Activated CD4-positive, alpha-beta memory T cell treated with anti-CD3 and anti-CD28 coated beads for 36 hours (primary cell): ENCODE data around the gene SMPD3. TPM values are rescaled to one million over a fixed set of nuclear protein-coding genes. Genes with fewer than 3 reads are reported as not detected.

Experiments used
- CTCF ChIA-PET: fragments of 350-600 bp; sonication (Branson Sonifier 250); formaldehyde crosslinking; loops from one replicate; lab custom pipeline; 2021; ENCODE audit warnings: antibody characterized with exemption, inconsistent platforms; lab: Charles Lee
- POLR2A ChIA-PET: fragments of 350-600 bp; sonication (Branson Sonifier 250); formaldehyde crosslinking; loops from one replicate; lab custom pipeline; 2021; ENCODE audit warnings: antibody characterized with exemption; lab: Charles Lee
- DNase-seq: peaks from one replicate; pipeline ENCODE4 v3.0.0-alpha.2; 2020
- H3K27ac Mint-ChIP-seq: one replicate; pipeline ENCODE4 v1.8.0; 2021; ENCODE audit warnings: mixed read lengths
- H3K27me3 Mint-ChIP-seq: one replicate; pipeline ENCODE4 v1.8.0; 2021; ENCODE audit warnings: mixed read lengths
- H3K36me3 Mint-ChIP-seq: one replicate; pipeline ENCODE4 v1.8.0; 2021; ENCODE audit warnings: mixed read lengths
- H3K4me1 Mint-ChIP-seq: one replicate; pipeline ENCODE4 v1.8.0; 2021; ENCODE audit warnings: low read depth, mixed read lengths
- H3K4me3 Mint-ChIP-seq: one replicate; pipeline ENCODE4 v1.8.0; 2021; ENCODE audit warnings: mild to moderate bottlenecking, mixed read lengths
- H3K9me3 Mint-ChIP-seq: one replicate; pipeline ENCODE4 v1.8.0; 2021; ENCODE audit warnings: mixed read lengths
- intact Hi-C: fragments of 100-400 bp; cut with micrococcal nuclease; formaldehyde crosslinking; loops from one replicate; pipeline ENCODE4 v1.15.1; 2023
- total RNA-seq, 2 experiments: library from RNA; stranded (reverse); gene quantifications; one replicate each; pipeline ENCODE4 v1.2.3, GENCODE V29; 2021

The SMPD3 gene
- total RNA-seq, 2 experiments from 2014 or later, result 0.07 to 0.12 TPM

DNA sequence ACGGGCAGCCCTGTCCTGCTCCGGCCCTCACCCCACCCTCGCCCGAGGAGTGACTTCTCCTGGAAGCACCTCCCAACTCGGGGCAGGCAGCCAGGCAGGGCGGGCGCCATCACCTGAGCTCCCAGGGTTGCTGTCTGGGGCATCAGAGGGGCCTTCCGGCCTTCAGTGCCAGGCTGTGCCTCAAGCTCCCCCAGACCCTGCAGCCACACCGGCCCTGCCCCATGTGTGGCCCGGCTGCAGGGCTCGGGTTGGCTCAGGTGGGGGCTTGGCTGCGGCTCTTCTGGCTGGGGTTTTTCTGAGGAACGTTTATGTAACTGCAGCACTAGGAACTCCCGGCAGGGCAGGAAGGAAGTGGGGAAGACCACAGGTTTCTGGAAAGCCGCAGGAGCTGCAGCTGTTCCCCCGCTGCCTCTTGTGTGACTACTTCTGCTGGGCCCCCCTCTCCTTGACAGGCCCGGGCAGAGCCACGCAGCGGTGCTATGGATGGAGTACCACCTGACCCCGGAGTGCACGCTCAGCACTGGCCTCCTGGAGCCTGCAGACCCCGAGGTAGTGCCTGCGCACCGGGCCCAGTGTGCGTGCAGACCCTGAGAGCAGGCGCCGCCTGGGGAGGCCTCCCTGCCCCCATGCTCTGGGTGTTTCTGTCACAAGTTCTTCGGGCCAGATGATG is 91.9 kb downstream of the SMPD3 start:
- H3K4me1 Mint-ChIP-seq, result peaks cover 28% of the 10 kb centered on the region
- peak; percentile 85 for DNase-seq
- intact Hi-C loops, result loop anchor here (1.0 kb wide), 1 partner anchor 92 kb away; the partner anchor contains the start of gene SLC7A6
- H3K9me3 Mint-ChIP-seq, result no peaks in the 10 kb centered on the region
- H3K36me3 Mint-ChIP-seq, result peaks cover 36% of the 10 kb centered on the region
- POLR2A ChIA-PET, result no interaction called here
- H3K4me3 Mint-ChIP-seq, result no peak overlapping the region
- no peaks in the 10 kb centered on the region for H3K27me3 Mint-ChIP-seq
- CTCF ChIA-PET, result interaction anchor here (0.9 to 2.4 kb wide), 9 partner anchors 8 to 165 kb away, joined by 3 to 11 read pairs (median 6); partner anchors contain the start of gene SLC7A6
- H3K27ac Mint-ChIP-seq, result no peak overlapping the region

DNA sequence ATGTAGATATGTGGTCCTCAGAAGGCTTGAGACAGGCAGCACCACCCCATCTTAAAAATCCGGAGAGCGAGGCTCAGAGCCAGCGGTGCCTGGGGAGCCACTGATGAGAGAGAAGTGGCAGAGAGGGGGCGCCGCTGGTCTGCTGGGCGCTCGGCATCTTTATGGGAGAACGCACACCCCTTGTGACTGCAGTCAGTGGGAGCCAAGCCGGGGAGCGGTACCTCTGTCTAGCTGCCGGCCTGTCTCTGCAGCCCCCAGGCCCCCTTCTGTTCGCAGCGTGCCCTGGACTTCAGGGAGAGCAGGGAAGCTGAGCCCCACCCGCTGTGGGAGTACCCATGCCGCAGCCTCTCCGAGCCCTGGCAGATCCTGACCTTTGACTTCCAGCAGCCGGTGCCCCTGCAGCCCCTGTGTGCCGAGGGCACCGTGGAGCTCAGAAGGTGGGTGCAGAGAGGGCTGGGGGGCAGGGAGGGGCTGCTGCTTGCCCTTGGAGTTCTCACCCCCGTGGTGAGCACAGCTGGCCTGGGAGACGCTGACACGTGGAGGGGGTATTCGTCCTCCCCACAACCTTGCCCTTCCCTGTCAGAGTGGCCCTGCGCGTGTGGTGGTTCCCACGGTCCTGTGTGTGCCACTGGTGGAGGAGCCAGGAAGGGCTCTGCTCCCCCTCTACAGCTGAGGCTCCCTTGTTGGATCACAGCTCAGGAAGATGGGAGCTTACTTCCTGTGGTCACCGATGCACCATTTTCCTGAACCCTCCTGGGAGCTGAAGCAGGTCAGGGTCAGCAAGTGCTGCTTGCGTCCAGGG is 92.7 kb downstream of the SMPD3 start:
- no peaks in the 10 kb centered on the region for H3K9me3 Mint-ChIP-seq
- DNase-seq, result no peak
- POLR2A ChIA-PET, result interaction anchor here (0.6 kb wide), 1 partner anchor 108 kb away, joined by 3 read pairs; no protein-coding TSS in a partner anchor
- no peak overlapping the region for H3K4me3 Mint-ChIP-seq
- CTCF ChIA-PET, result interaction anchor here (1.2 to 2.4 kb wide), 9 partner anchors 9 to 165 kb away, joined by 4 to 11 read pairs (median 6); partner anchors contain the start of gene SLC7A6
- H3K36me3 Mint-ChIP-seq, result peaks cover 38% of the 10 kb centered on the region
- no peaks in the 10 kb centered on the region for H3K27me3 Mint-ChIP-seq
- H3K4me1 Mint-ChIP-seq, result peaks cover 28% of the 10 kb centered on the region
- no peak overlapping the region for H3K27ac Mint-ChIP-seq
- intact Hi-C loops, result loop anchor here (1.0 kb wide), 1 partner anchor 91 kb away; the partner anchor contains the start of gene SLC7A6

DNA sequence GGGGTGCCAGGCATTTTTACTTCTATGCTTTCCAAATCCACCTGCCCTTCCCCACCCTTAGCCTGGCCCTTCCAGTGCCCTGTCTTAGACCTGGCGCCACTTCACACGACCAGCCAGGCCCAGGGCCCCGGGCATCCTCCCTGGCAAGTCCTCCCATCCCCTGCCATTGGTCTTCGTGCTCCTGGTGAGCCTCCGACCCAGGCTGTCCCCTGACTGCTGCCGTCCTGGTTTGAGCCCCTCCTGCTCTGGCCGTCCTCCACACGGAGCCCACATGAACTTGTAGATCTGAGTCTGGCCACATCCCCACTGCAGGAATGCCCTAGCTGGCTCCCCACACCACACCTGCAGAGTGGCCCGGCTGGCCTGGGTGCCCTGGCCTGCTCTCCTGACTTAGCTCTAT is 93.5 kb downstream of the SMPD3 start:
- no peak overlapping the region for H3K27ac Mint-ChIP-seq
- H3K27me3 Mint-ChIP-seq, result no peaks in the 10 kb centered on the region
- intact Hi-C loops, result no loop called here
- POLR2A ChIA-PET, result no interaction called here
- CTCF ChIA-PET, result interaction anchor here (1.4 to 2.4 kb wide), 3 partner anchors 10 to 24 kb away, joined by 4 to 6 read pairs (median 6); no protein-coding TSS in a partner anchor
- H3K36me3 Mint-ChIP-seq, result peaks cover 43% of the 10 kb centered on the region
- H3K4me3 Mint-ChIP-seq, result no peak overlapping the region
- peaks cover 28% of the 10 kb centered on the region for H3K4me1 Mint-ChIP-seq
- no peaks in the 10 kb centered on the region for H3K9me3 Mint-ChIP-seq
- no peak for DNase-seq

DNA sequence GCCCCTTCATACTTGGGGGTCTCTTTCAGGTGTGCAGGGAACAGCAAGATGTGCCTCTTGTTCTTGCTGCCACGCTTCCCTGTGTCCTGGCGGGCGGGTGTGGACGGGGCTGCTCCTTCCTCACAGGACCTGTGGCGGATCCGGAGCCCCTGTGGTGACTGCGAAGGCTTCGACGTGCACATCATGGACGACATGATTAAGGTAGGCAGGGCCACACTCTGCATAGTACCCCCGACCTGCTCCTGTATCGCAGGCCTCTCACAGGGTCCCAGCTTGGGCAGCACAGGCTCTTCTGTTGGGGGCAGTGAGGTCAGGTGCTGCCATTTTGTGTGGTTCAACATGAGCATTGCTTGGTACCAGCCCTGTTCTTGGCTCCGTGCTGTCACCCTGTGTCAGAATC is 94.9 kb downstream of the SMPD3 start:
- Mint-ChIP-seq H3K27me3 (no peaks in the 10 kb centered on the region), H3K9me3 (no peaks in the 10 kb centered on the region), H3K36me3 (peaks cover 53% of the 10 kb centered on the region), H3K4me3 (no peak overlapping the region), H3K4me1 (peaks cover 28% of the 10 kb centered on the region), H3K27ac (no peak overlapping the region)
- POLR2A ChIA-PET, result no interaction called here
- intact Hi-C loops, result no loop called here
- no peak for DNase-seq
- CTCF ChIA-PET, result interaction anchor here (0.7 to 1.7 kb wide), 3 partner anchors 25 to 92 kb away, joined by 3 to 5 read pairs (median 3); no protein-coding TSS in a partner anchor

DNA sequence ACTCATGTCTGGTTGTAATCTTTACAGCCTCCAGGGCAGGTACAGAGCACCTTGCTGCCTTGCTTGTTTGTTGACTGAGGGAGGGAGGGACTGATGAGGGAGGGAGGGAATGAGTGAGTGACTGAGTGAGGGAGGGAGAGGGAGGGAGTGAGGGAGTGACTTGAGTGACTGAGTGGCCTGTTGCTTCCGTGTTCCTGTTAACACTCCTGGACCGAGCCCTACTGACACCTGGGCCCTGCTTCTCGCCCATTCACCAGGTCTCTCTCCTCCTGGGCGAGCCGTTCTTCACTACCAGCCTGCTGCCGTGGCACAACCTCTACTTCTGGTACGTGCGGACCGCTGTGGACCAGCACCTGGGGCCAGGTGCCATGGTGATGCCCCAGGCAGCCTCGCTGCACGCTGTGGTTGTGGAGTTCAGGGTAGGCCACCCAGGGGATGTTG is 96.3 kb downstream of the SMPD3 start:
- ChIA-PET POLR2A (no interaction called here), CTCF (interaction anchor here (0.6 to 1.7 kb wide), 2 partner anchors 23 to 180 kb away, joined by 4 to 5 read pairs; no protein-coding TSS in a partner anchor)
- intact Hi-C loops, result no loop called here
- Mint-ChIP-seq H3K9me3 (no peaks in the 10 kb centered on the region), H3K27ac (no peak overlapping the region), H3K27me3 (no peaks in the 10 kb centered on the region), H3K4me1 (peaks cover 22% of the 10 kb centered on the region), H3K36me3 (peaks cover 51% of the 10 kb centered on the region), H3K4me3 (no peak overlapping the region)
- DNase-seq, result no peak

DNA sequence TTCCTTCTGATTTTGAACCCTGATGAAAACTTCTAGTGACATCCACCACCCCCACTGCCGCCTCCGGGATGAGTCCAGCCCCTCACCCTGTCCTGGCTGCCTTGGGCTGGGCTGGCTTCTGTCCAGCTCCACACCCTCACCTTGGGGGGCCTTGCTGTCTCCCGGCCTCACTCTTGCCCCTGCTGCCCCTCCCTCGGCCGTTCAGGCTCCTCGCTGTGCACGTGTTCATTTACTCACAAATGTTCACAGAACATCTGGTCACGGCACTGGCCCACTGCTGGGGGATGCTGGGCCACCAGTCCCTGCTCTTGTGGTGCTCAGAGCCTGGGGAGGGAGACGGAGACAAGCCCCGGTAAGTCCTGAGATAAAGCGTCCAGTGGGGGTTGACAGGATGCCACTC is 96.8 kb downstream of the SMPD3 start:
- H3K36me3 Mint-ChIP-seq, result peaks cover 51% of the 10 kb centered on the region
- no peaks in the 10 kb centered on the region for H3K27me3 Mint-ChIP-seq
- no peaks in the 10 kb centered on the region for H3K9me3 Mint-ChIP-seq
- intact Hi-C loops, result no loop called here
- peaks cover 16% of the 10 kb centered on the region for H3K4me1 Mint-ChIP-seq
- ChIA-PET CTCF (no interaction called here), POLR2A (no interaction called here)
- DNase-seq, result no peak
- no peak overlapping the region for H3K27ac Mint-ChIP-seq
- H3K4me3 Mint-ChIP-seq, result no peak overlapping the region

DNA sequence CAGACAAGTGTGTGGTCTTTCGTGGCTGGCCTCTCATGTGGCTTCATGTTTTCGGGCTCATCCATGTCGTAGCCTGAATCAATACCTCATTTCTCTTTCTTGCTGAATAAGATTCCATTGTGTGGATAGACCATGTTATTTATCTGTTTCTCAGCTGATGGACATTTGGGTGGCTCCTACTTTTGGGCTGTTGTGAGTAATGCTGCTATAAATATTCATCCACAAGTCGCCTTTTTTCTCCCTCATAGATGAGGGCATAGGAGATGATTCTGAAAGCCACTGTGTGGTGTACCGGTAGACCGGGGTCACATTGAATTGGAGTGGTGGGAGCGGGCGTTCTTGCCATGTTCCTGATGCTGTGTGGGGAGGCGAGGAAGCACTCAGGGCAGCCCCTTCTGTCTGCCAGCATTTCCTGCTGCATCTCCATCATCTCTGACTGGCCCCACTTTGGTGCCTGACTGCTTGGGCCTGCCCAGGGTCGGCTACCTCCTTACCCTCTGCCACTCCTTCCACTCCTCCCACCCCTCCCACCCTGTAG is 97.4 kb downstream of the SMPD3 start:
- Mint-ChIP-seq H3K4me3 (no peak overlapping the region), H3K9me3 (no peaks in the 10 kb centered on the region), H3K36me3 (peaks cover 50% of the 10 kb centered on the region), H3K27ac (no peak overlapping the region), H3K4me1 (peaks cover 11% of the 10 kb centered on the region), H3K27me3 (no peaks in the 10 kb centered on the region)
- intact Hi-C loops, result no loop called here
- CTCF ChIA-PET, result no interaction called here
- POLR2A ChIA-PET, result no interaction called here
- DNase-seq, result no peak

DNA sequence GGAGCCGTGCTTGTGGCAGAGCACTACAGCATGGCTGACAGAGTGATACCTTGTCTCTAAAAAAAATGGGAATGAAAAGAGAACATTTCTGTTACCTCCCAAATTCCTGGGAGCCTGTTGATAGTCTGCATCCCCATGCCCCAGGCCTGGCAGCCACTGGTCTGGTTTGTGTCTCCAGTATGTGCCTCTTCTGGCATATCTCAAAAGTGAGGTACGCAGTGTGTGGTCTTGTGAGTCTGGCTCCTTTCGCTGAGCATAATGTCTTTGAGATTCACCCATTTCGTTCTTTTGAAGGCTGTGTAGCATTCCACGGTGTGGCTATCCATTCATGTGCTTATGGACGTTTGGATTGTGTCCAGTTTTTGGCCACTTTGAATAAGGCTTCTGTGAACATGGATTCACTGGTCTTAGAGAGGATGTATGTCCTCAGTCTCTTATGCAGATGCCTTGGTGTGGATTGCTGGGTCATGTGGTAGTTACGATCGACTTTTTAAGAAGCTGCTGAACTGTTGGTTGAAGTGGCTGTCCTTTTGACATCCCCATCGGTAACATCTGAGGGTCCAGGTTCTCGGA is 98.4 kb downstream of the SMPD3 start:
- no peaks in the 10 kb centered on the region for H3K9me3 Mint-ChIP-seq
- peaks cover 50% of the 10 kb centered on the region for H3K36me3 Mint-ChIP-seq
- peaks cover under 1% of the 10 kb centered on the region for H3K4me1 Mint-ChIP-seq
- ChIA-PET POLR2A (no interaction called here), CTCF (interaction anchor here (0.7 kb wide), 1 partner anchor 88 kb away, joined by 3 read pairs; no protein-coding TSS in a partner anchor)
- H3K4me3 Mint-ChIP-seq, result no peak overlapping the region
- no peak for DNase-seq
- intact Hi-C loops, result no loop called here
- H3K27ac Mint-ChIP-seq, result no peak overlapping the region
- no peaks in the 10 kb centered on the region for H3K27me3 Mint-ChIP-seq

DNA sequence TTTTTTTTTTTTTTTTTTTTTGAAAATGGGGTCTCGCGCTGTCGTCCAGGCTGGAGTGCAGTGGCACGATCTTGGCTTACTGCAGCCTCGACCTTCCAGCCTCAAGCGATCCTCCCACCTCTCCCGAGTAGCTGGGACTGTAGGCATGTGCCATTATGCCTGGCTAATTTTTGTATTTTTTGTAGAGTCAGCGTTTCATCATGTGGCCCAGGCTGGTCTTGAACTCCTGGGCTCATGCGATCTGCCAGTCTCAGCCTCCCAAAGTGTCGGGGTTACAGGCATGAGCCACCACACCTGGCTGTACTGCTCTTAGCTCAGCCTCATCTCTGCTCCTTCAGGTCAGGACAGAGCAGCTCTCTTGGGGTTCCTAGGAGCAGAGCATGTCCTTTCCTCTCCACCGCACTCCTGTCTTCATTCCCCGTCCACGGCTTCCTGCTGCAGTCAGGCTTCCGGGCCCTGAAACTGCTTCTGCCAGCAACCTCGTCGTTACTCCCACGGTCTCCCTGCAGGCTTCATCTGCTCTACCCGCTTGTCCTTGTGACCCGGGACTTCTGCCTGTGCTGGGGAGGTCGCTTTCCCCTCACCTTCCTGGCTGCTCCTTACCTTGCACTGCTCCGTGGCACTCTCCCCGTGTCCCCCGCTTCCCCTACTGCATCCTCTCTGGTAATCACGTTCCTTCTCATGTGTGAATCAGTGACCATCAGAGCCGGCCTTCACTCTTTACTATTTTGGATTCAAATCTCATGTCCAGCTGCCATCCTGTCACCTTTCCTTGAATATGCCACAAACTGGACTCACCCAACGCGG is 99.5 kb downstream of the SMPD3 start:
- no peaks in the 10 kb centered on the region for H3K4me1 Mint-ChIP-seq
- no peak for DNase-seq
- ChIA-PET POLR2A (no interaction called here), CTCF (interaction anchor here (0.7 kb wide), 1 partner anchor 87 kb away, joined by 3 read pairs; no protein-coding TSS in a partner anchor)
- intact Hi-C loops, result no loop called here
- H3K9me3 Mint-ChIP-seq, result no peaks in the 10 kb centered on the region
- H3K27me3 Mint-ChIP-seq, result no peaks in the 10 kb centered on the region
- H3K4me3 Mint-ChIP-seq, result no peak overlapping the region
- H3K27ac Mint-ChIP-seq, result no peak overlapping the region
- H3K36me3 Mint-ChIP-seq, result peaks cover 45% of the 10 kb centered on the region

DNA sequence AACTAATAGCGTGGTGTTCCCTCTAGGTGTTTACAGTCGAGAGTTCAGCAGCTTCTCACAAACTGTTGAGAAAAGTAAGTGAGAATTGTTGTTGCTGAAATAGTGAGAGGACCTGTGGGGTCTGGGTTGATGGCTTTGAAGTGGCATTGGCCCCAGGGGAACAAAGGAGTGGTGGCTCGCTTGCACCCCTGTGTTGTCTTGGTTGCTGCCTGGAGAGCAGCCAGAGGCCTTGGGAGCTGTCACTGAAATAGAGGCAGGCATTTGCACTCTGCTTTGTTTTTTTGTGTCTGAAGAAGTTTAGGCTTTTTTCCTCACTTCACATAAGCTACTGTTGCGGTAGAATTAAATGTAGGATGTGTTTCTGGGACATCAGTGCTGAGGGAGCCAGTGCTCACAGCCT is 100.7 kb downstream of the SMPD3 start:
- Mint-ChIP-seq H3K36me3 (peaks cover 46% of the 10 kb centered on the region), H3K4me3 (no peak overlapping the region), H3K4me1 (no peaks in the 10 kb centered on the region), H3K9me3 (no peaks in the 10 kb centered on the region), H3K27ac (no peak overlapping the region), H3K27me3 (no peaks in the 10 kb centered on the region)
- no peak for DNase-seq
- intact Hi-C loops, result no loop called here
- POLR2A ChIA-PET, result no interaction called here
- CTCF ChIA-PET, result interaction anchor here (0.9 to 1.0 kb wide), 2 partner anchors 65 to 83 kb away, joined by 3 to 4 read pairs; partner anchors contain the start of gene SLC7A6

DNA sequence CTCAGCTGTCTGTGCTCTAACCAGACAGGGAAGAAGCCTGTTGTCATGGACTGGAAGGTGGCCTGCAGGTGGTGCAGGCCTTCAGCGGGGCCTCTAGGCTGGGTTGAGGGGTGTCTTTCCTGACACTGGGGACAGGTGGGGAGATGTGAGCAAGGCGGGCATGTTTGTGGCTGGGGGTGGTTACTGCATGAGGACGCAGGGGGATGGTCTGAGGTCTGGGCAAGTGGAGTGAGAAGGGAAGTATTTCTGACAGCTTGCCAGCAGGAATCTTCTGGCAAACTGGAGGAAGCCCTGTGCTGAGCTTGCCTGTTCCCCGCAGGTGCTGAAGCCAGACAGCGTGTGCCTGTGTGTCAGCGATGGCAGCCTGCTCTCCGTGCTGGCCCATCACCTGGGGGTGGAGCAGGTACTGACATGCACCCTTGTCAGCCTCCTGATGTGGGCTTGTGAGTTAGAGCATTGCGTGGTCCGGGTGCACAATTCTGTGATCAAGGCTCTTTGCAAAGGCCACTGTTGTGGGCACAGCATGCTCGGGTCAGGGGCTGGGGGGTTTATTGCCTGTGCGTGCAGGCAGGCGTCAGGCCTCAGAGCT is 101.3 kb downstream of the SMPD3 start:
- Mint-ChIP-seq H3K4me3 (no peak overlapping the region), H3K36me3 (peaks cover 48% of the 10 kb centered on the region), H3K27me3 (no peaks in the 10 kb centered on the region), H3K4me1 (no peaks in the 10 kb centered on the region), H3K27ac (no peak overlapping the region), H3K9me3 (no peaks in the 10 kb centered on the region)
- CTCF ChIA-PET, result interaction anchor here (0.9 to 1.0 kb wide), 2 partner anchors 66 to 83 kb away, joined by 3 to 4 read pairs; partner anchors contain the start of gene SLC7A6
- POLR2A ChIA-PET, result no interaction called here
- intact Hi-C loops, result no loop called here
- no peak for DNase-seq
